GM21737 (cell line): ENCODE data around the gene TMEM50B.
"Not testable (repeated sequence)": the region's sequence is repeated elsewhere in the genome, so short reads cannot be mapped to it uniquely, and the experiment has no call there.

Source experiments
- ATAC-seq: cut with Tn5 transposase; IDR thresholded peaks from one replicate; pipeline ENCODE4 v1.9.1; 2021; ENCODE audit warnings: mild to moderate bottlenecking, moderate library complexity; ENCODE audit not compliant: unreplicated experiment

The TMEM50B gene

GRCh38 chr21:33478935-33479678 is 667 bp downstream of the TMEM50B start:
- ATAC-seq: peak; percentile 8

GRCh38 chr21:33478182-33478581 is 1.6 kb downstream of the TMEM50B start:
- ATAC-seq: no peak

GRCh38 chr21:33477066-33477465 is 2.7 kb downstream of the TMEM50B start:
- no peak for ATAC-seq

GRCh38 chr21:33473344-33473743 is 6.4 kb downstream of the TMEM50B start:
- no peak for ATAC-seq

- ATAC-seq: no peak
These were observed 9.1 kb downstream of the TMEM50B start for GRCh38 chr21:33470701-33471100.

GRCh38 chr21:33469183-33469582 is 10.6 kb downstream of the TMEM50B start:
- not testable (repeated sequence) for ATAC-seq

GRCh38 chr21:33461538-33462250 is 18.1 kb downstream of the TMEM50B start:
- no peak for ATAC-seq

GRCh38 chr21:33458861-33459260 is 20.9 kb downstream of the TMEM50B start:
- ATAC-seq: no peak

- no peak for ATAC-seq
These were observed 23.9 kb downstream of the TMEM50B start for GRCh38 chr21:33455686-33456446.

GRCh38 chr21:33452362-33452761 is 27.4 kb downstream of the TMEM50B start:
- ATAC-seq: no peak

GRCh38 chr21:33451634-33452071 is 28.1 kb downstream of the TMEM50B start:
- ATAC-seq: no peak

- ATAC-seq: no peak
These were observed 30.2 kb downstream of the TMEM50B start for GRCh38 chr21:33449616-33450015.

- not testable (repeated sequence) for ATAC-seq
These were observed 33.2 kb downstream of the TMEM50B start for GRCh38 chr21:33446620-33447019.

- no peak for ATAC-seq
These were observed 35.3 kb downstream of the TMEM50B start for GRCh38 chr21:33444499-33444898.

GRCh38 chr21:33443194-33443593 is 36.6 kb downstream of the TMEM50B start:
- no peak for ATAC-seq

GRCh38 chr21:33441489-33442477 is 38.0 kb downstream of the TMEM50B start:
- peak; percentile 67 for ATAC-seq

GRCh38 chr21:33437140-33437539 is 42.6 kb downstream of the TMEM50B start:
- no peak for ATAC-seq

GRCh38 chr21:33434770-33435360 is 44.9 kb downstream of the TMEM50B start:
- peak; percentile 81 for ATAC-seq

GRCh38 chr21:33433425-33434114 is 46.2 kb downstream of the TMEM50B start:
- ATAC-seq: no peak
